HUES6 (cell line): ENCODE data around the gene KRT77.
"Not testable (repeated sequence)": the region's sequence is repeated elsewhere in the genome, so short reads cannot be mapped to it uniquely, and the experiment has no call there.

Experiments used
- H3K27ac ChIP-seq: 2 replicates; pipeline ENCODE4 v1.7.0; 2013; ENCODE audit warnings: low read depth, mild to moderate bottlenecking, low read length, inconsistent platforms
- H3K27me3 ChIP-seq: 2 replicates; pipeline ENCODE4 v1.6.1; 2013; ENCODE audit warnings: low read length; ENCODE audit not compliant: control insufficient read depth, insufficient read depth
- H3K36me3 ChIP-seq: 2 replicates; pipeline ENCODE4 v1.6.1; 2013; ENCODE audit warnings: low read length; ENCODE audit not compliant: control insufficient read depth, insufficient read depth
- H3K4me1 ChIP-seq: 2 replicates; pipeline ENCODE4 v1.6.1; 2013; ENCODE audit warnings: low read length; ENCODE audit not compliant: control insufficient read depth, insufficient read depth
- H3K4me3 ChIP-seq: 2 replicates; pipeline ENCODE4 v1.5.1; 2013; ENCODE audit warnings: low read depth, low read length
- H3K9ac ChIP-seq: one replicate; pipeline ENCODE4 v1.6.1; 2013; ENCODE audit warnings: mild to moderate bottlenecking, low read length
- H3K9me3 ChIP-seq: 2 replicates; pipeline ENCODE4 v1.6.1; 2013; ENCODE audit warnings: low read depth, low read length; ENCODE audit not compliant: control insufficient read depth, insufficient read depth

Gene KRT77

GRCh38 chr12:52676163-52676562 is 27.2 kb downstream of the KRT77 start:
- peaks cover 26% of the 10 kb centered on the region; the same call in 1 of the 2 replicates for H3K27me3 ChIP-seq

GRCh38 chr12:52675301-52675701 is 28.0 kb downstream of the KRT77 start:
- Histone ChIP-seq H3K36me3 (no peaks in the 10 kb centered on the region), H3K27ac (no peak overlapping the region), H3K27me3 (peaks cover 21% of the 10 kb centered on the region; the same call in 1 of the 2 replicates), H3K9ac (no peak overlapping the region), H3K4me1 (no peaks in the 10 kb centered on the region), H3K4me3 (no peak overlapping the region), H3K9me3 (no peaks in the 10 kb centered on the region)

More at GRCh38 chr12:52676163-52676562, 27.2 kb downstream of the KRT77 start:
- H3K4me3 ChIP-seq, result no peak overlapping the region
- H3K4me1 ChIP-seq, result no peaks in the 10 kb centered on the region
- H3K36me3 ChIP-seq, result no peaks in the 10 kb centered on the region
- H3K27ac ChIP-seq, result no peak overlapping the region
- no peak overlapping the region for H3K9ac ChIP-seq
- H3K9me3 ChIP-seq, result no peaks in the 10 kb centered on the region

GRCh38 chr12:52674433-52674775 is 28.9 kb downstream of the KRT77 start:
- H3K27me3 ChIP-seq, result peaks cover 17% of the 10 kb centered on the region; the same call in 1 of the 2 replicates
- no peaks in the 10 kb centered on the region for H3K4me1 ChIP-seq
- H3K27ac ChIP-seq, result no peak overlapping the region
- no peaks in the 10 kb centered on the region for H3K36me3 ChIP-seq
- H3K9ac ChIP-seq, result no peak overlapping the region
- H3K4me3 ChIP-seq, result no peak overlapping the region
- H3K9me3 ChIP-seq, result no peaks in the 10 kb centered on the region

- Histone ChIP-seq H3K4me1 (no peaks in the 10 kb centered on the region), H3K27ac (no peak overlapping the region), H3K27me3 (peaks cover 17% of the 10 kb centered on the region; the same call in 1 of the 2 replicates), H3K9ac (no peak overlapping the region), H3K36me3 (no peaks in the 10 kb centered on the region), H3K4me3 (no peak overlapping the region), H3K9me3 (no peaks in the 10 kb centered on the region)
Measured at GRCh38 chr12:52673713-52674432, 29.5 kb downstream of the KRT77 start.

- no peak overlapping the region for H3K4me3 ChIP-seq
- H3K4me1 ChIP-seq, result no peaks in the 10 kb centered on the region
- H3K27me3 ChIP-seq, result peaks cover 10% of the 10 kb centered on the region; the same call in 1 of the 2 replicates
- H3K27ac ChIP-seq, result no peak overlapping the region
- H3K36me3 ChIP-seq, result no peaks in the 10 kb centered on the region
- no peak overlapping the region for H3K9ac ChIP-seq
- H3K9me3 ChIP-seq, result no peaks in the 10 kb centered on the region
Measured at GRCh38 chr12:52673217-52673616, 30.1 kb downstream of the KRT77 start.

- Histone ChIP-seq H3K4me3 (no peak overlapping the region), H3K4me1 (no peaks in the 10 kb centered on the region), H3K36me3 (no peaks in the 10 kb centered on the region)
Measured at GRCh38 chr12:52672321-52672933, 30.9 kb downstream of the KRT77 start.

GRCh38 chr12:52670961-52671360 is 32.4 kb downstream of the KRT77 start:
- H3K36me3 ChIP-seq, result no peaks in the 10 kb centered on the region
- H3K9ac ChIP-seq, result no peak overlapping the region
- H3K4me1 ChIP-seq, result no peaks in the 10 kb centered on the region
- peaks cover 12% of the 10 kb centered on the region; the same call in 1 of the 2 replicates for H3K27me3 ChIP-seq
- no peaks in the 10 kb centered on the region for H3K9me3 ChIP-seq
- H3K4me3 ChIP-seq, result no peak overlapping the region
- H3K27ac ChIP-seq, result no peak overlapping the region

More at GRCh38 chr12:52672321-52672933, 30.9 kb downstream of the KRT77 start:
- no peak overlapping the region for H3K27ac ChIP-seq
- H3K9me3 ChIP-seq, result no peaks in the 10 kb centered on the region
- no peak overlapping the region for H3K9ac ChIP-seq
- 0 out of 2 replicates have a peak, but pooled peaks cover 5% of the 10 kb centered on the region for H3K27me3 ChIP-seq

GRCh38 chr12:52670506-52670905 is 32.8 kb downstream of the KRT77 start:
- H3K9ac ChIP-seq, result no peak overlapping the region
- H3K4me3 ChIP-seq, result no peak overlapping the region
- H3K9me3 ChIP-seq, result no peaks in the 10 kb centered on the region
- no peaks in the 10 kb centered on the region for H3K4me1 ChIP-seq
- no peak overlapping the region for H3K27ac ChIP-seq
- peaks cover 13% of the 10 kb centered on the region; the same call in 1 of the 2 replicates for H3K27me3 ChIP-seq
- H3K36me3 ChIP-seq, result no peaks in the 10 kb centered on the region

GRCh38 chr12:52669941-52670340 is 33.4 kb downstream of the KRT77 start:
- not testable (repeated sequence) for H3K36me3 ChIP-seq, H3K9ac ChIP-seq, H3K4me3 ChIP-seq, H3K9me3 ChIP-seq, H3K4me1 ChIP-seq, H3K27ac ChIP-seq
- peaks cover 13% of the 10 kb centered on the region; the same call in 1 of the 2 replicates for H3K27me3 ChIP-seq

GRCh38 chr12:52669426-52669825 is 33.9 kb downstream of the KRT77 start:
- H3K4me3 ChIP-seq, result no peak overlapping the region
- no peak overlapping the region for H3K27ac ChIP-seq
- peaks cover 11% of the 10 kb centered on the region; the same call in 1 of the 2 replicates for H3K27me3 ChIP-seq
- H3K9ac ChIP-seq, result no peak overlapping the region
- H3K9me3 ChIP-seq, result no peaks in the 10 kb centered on the region
- H3K4me1 ChIP-seq, result no peaks in the 10 kb centered on the region
- no peaks in the 10 kb centered on the region for H3K36me3 ChIP-seq

- Histone ChIP-seq H3K9me3 (no peaks in the 10 kb centered on the region), H3K4me1 (no peaks in the 10 kb centered on the region), H3K4me3 (no peak overlapping the region), H3K36me3 (no peaks in the 10 kb centered on the region), H3K27ac (no peak overlapping the region), H3K27me3 (peaks cover 17% of the 10 kb centered on the region; the same call in 1 of the 2 replicates), H3K9ac (no peak overlapping the region)
Measured at GRCh38 chr12:52667931-52668330, 35.4 kb downstream of the KRT77 start.
